HL-60 (cell line): ENCODE results near the gene ZFHX3.

Experiments used
- CTCF ChIP-seq: IDR thresholded peaks from one replicate; pipeline ENCODE4 v1.5.1; 2011; ENCODE audit warnings: low read length, control low read depth, inconsistent platforms; ENCODE audit not compliant: insufficient read depth
- GABPA ChIP-seq: IDR thresholded peaks from 2 replicates; pipeline ENCODE4 v1.6.1; 2012; ENCODE audit warnings: low read depth
- POLR2AphosphoS5 ChIP-seq: IDR thresholded peaks from 2 replicates; pipeline ENCODE4 v1.6.1; 2012; ENCODE audit warnings: low read depth
- SPI1 ChIP-seq: IDR thresholded peaks from 2 replicates; pipeline ENCODE4 v1.6.1; 2012; ENCODE audit warnings: low read depth, mild to moderate bottlenecking, borderline replicate concordance
- TF ChIP-seq, protein P1 (sequence below): IDR thresholded peaks from 2 replicates; pipeline ENCODE4 v1.6.1; 2012; ENCODE audit warnings: low read depth; ENCODE audit not compliant: insufficient replicate concordance

DNA sequence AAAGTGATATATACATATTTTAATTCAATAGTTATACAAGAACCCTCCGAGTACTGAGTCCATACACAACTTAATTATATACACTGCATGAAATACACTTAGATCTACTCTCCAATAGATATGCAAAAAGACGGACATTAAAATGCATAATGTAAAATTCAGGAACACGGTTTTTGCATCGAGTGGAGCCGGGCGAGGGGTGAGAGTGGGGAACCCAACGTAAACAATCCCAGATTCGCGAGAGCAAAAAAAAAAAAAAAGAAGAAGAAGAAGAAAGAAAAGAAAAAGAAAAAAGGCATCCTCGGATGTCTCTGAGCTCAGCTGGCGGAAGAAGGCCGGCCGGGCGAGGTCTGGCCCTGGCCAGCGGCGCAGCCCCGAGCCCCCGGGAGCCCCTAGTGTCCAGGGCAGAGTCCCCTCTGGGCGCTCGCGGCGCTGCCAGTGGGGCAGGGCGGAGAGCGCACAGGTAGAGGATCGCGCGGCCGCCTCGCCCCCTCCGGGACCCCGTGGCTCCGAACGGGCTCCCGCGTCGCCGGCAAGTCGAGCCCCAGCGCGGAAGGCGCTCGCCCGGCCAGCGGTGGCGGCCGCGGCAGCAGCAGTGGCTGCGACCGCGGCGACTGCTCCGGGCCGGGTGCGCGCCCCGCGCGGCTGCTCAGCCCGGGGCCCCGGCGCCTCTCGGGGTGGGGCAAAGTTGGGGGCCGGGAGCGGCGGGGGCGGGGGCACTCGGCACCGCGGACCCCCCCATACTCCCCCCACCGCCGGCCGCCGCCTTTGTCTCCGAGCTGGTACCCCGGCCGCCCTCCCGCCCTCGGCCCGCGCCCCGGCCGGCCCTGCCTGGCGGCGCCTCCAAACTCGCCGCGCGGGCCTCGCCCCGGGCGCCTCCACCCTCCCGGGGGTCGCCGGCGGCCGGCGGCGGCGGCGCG lies 9.6 kb upstream of the ZFHX3 start:
- TF ChIP-seq CTCF: no peak
- TF ChIP-seq, protein P1, sequence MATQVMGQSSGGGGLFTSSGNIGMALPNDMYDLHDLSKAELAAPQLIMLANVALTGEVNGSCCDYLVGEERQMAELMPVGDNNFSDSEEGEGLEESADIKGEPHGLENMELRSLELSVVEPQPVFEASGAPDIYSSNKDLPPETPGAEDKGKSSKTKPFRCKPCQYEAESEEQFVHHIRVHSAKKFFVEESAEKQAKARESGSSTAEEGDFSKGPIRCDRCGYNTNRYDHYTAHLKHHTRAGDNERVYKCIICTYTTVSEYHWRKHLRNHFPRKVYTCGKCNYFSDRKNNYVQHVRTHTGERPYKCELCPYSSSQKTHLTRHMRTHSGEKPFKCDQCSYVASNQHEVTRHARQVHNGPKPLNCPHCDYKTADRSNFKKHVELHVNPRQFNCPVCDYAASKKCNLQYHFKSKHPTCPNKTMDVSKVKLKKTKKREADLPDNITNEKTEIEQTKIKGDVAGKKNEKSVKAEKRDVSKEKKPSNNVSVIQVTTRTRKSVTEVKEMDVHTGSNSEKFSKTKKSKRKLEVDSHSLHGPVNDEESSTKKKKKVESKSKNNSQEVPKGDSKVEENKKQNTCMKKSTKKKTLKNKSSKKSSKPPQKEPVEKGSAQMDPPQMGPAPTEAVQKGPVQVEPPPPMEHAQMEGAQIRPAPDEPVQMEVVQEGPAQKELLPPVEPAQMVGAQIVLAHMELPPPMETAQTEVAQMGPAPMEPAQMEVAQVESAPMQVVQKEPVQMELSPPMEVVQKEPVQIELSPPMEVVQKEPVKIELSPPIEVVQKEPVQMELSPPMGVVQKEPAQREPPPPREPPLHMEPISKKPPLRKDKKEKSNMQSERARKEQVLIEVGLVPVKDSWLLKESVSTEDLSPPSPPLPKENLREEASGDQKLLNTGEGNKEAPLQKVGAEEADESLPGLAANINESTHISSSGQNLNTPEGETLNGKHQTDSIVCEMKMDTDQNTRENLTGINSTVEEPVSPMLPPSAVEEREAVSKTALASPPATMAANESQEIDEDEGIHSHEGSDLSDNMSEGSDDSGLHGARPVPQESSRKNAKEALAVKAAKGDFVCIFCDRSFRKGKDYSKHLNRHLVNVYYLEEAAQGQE: no peak
- no peak for TF ChIP-seq POLR2AphosphoS5
- no peak for TF ChIP-seq GABPA
- TF ChIP-seq SPI1: no peak
